Spleen (tissue), 11 donors: ENCODE results near the gene UBAP1. TPM values are rescaled to one million over a fixed set of nuclear protein-coding genes. Genes with fewer than 3 reads are reported as not detected.
"Not testable (repeated sequence)": the region's sequence is repeated elsewhere in the genome, so short reads cannot be mapped to it uniquely, and the experiment has no call there.

Experiments
- DNase-seq: peaks from one replicate; pipeline ENCODE4 v3.0.0-alpha.2; 2020
- H3K27ac ChIP-seq, 8 donors: fragments of 200-600 bp; sonication (generic) in 7 of 8; 1 replicate in 4 of 8; 2 replicates in 4 of 8; pipeline versions ENCODE4 v1.5.0 to v1.8.0; 2016 to 2021; ENCODE audit warnings: inconsistent platforms in 4 of 8, mild to moderate bottlenecking in 4 of 8, moderate library complexity in 1 of 8
- H3K27me3 ChIP-seq, 7 donors: fragments of 200-600 bp; sonication (generic) in 6 of 7; replicated peaks in 1 of 7; 1 replicate in 4 of 7; 2 replicates in 3 of 7; pipeline versions ENCODE4 v1.5.0 to v1.8.0; 2016 to 2021; ENCODE audit warnings: inconsistent platforms in 3 of 7, mild to moderate bottlenecking in 1 of 7
- H3K36me3 ChIP-seq, 6 donors: fragments of 200-600 bp; sonication (generic) in 5 of 6; 1 replicate in 4 of 6; 2 replicates in 2 of 6; pipeline versions ENCODE4 v1.5.0 to v1.8.0; 2016 to 2021; ENCODE audit warnings: inconsistent platforms in 2 of 6
- H3K4me1 ChIP-seq, 6 donors: fragments of 200-600 bp; sonication (generic) in 5 of 6; 1 replicate in 3 of 6; 2 replicates in 3 of 6; pipeline versions ENCODE4 v1.5.0 to v1.8.0; 2016 to 2021; ENCODE audit warnings: inconsistent platforms in 3 of 6
- H3K4me3 ChIP-seq, 8 donors: fragments of 200-600 bp; sonication (generic) in 7 of 8; 1 replicate in 4 of 8; 2 replicates in 4 of 8; pipeline versions ENCODE4 v1.5.0 to v1.8.0; 2016 to 2021; ENCODE audit warnings: inconsistent platforms in 4 of 8, mild to moderate bottlenecking in 4 of 8, moderate library complexity in 2 of 8
- H3K9me3 ChIP-seq, 8 donors: fragments of 200-600 bp; sonication (generic) in 7 of 8; 1 replicate in 4 of 8; 2 replicates in 4 of 8; pipeline versions ENCODE4 v1.5.0 to v1.8.0; 2016 to 2021; ENCODE audit warnings: inconsistent platforms in 4 of 8
- CTCF ChIP-seq, 11 experiments: fragments of 200-600 bp in 7 of 11; fragments of 450-650 bp in 4 of 11; sonication (generic) in 4 of 11; IDR thresholded peaks in 8 of 11; conservative IDR thresholded peaks in 3 of 11; 1 replicate in 7 of 11; 2 replicates in 4 of 11; pipeline versions ENCODE4 v1.4.0 to v1.8.0; 2016 to 2021; ENCODE audit warnings: antibody characterized with exemption in 11 of 11, inconsistent platforms in 4 of 11, mild to moderate bottlenecking in 1 of 11
- POLR2A ChIP-seq, 3 donors: fragments of 450-650 bp; IDR thresholded peaks; one replicate each; pipeline ENCODE4 v1.5.1; 2017; ENCODE audit warnings: antibody characterized with exemption in 3 of 3, mild to moderate bottlenecking in 1 of 3
- POLR2AphosphoS5 ChIP-seq, 3 donors: sonication (generic); formaldehyde crosslinking; IDR thresholded peaks; one replicate each; pipeline ENCODE4 v1.5.1; 2017; ENCODE audit warnings: antibody characterized with exemption in 3 of 3
- WGBS, 5 donors: extraction: QIAGEN DNeasy Blood & Tissue Kit in 3 of 5; methylation state at CpG; one replicate each; pipeline versions ENCODE4 v1.1.5 to v1.1.7; 2013 to 2018; 5-methylcytosine and 5-hydroxymethylcytosine counted together
- intact Hi-C: fragments of 100-400 bp; cut with DNase I; formaldehyde crosslinking; loops from one replicate; pipeline ENCODE4 v1.15.0; 2023; ENCODE audit warnings: low total_unique reads
- polyA plus RNA-seq, 3 donors: library from polyadenylated mRNA; stranded (reverse); fragments of 200-250 nt; gene quantifications; one replicate each; pipeline ENCODE4 v1.2.1, GENCODE V29; 2013
- total RNA-seq, 7 donors: library from RNA; depleted of rRNA in 3 of 7; stranded (reverse); fragments of >200 nt in 3 of 7; fragmentation: NEBNext Ultra II Directional in 4 of 7; extraction: Animal tissue kit (Norgen Biotek cat#: 25700) in 4 of 7; gene quantifications; one replicate each; pipeline versions ENCODE4 v1.1.0 to v1.2.1, GENCODE V29; 2016 to 2021
- donor health status: healthy with polysubstance abuse.
- donor health status: DM: no; HTN: no; CAD: no; lungs with moderate emphysema.
- donor health status: DM: no; HTN: no; CAD: no.
- donor health status: Bipolar disorder and iron deficiency.
- donor health status: healthy.
- donor health status: DM: no; HTN: no; CAD: no.
- donor health status: DM: yes; HTN: yes; CAD: no.

The UBAP1 gene
- total and polyA plus RNA-seq, 10 donors, result 17.3 to 56.0 (median 41.2) TPM

GRCh38 chr9:34272101-34272541 lies 93.3 kb downstream of the UBAP1 start:
- H3K27ac ChIP-seq, result no peak overlapping the region
- intact Hi-C loops, result no loop called here
- H3K36me3 ChIP-seq, result no peaks in the 10 kb centered on the region
- 90 to 97% (median 95%) methylated on average over 3 of the region's 3 CpGs for whole genome bisulfite sequencing, 5 donors
- no peak for DNase-seq
- TF ChIP-seq POLR2AphosphoS5 (IDR thresholded peaks at IDR 0.05) (no peak), CTCF (IDR thresholded peaks at IDR 0.05 in 8 of 11, conservative IDR thresholded peaks at IDR 0.05 in 3 of 11) (no peak), POLR2A (IDR thresholded peaks at IDR 0.05) (no peak)
- H3K27me3 ChIP-seq, result no peaks in the 10 kb centered on the region
- no peaks in the 10 kb centered on the region for H3K9me3 ChIP-seq
- no peak overlapping the region for H3K4me3 ChIP-seq
- H3K4me1 ChIP-seq, result no peaks in the 10 kb centered on the region

GRCh38 chr9:34273588-34273987 lies 94.7 kb downstream of the UBAP1 start:
- WGBS, 5 donors, result no CpG with 5 or more reads among the region's 2 CpGs
- DNase-seq, intact Hi-C loops: not testable (repeated sequence)

GRCh38 chr9:34275811-34276210 lies 97.0 kb downstream of the UBAP1 start:
- intact Hi-C loops, result no loop called here
- H3K4me1 ChIP-seq, result peaks cover 0 to 11% (median 0%) of the 10 kb centered on the region in 6 donors
- H3K27ac ChIP-seq, result no peak overlapping the region
- no peak overlapping the region for H3K4me3 ChIP-seq
- H3K27me3 ChIP-seq, result no peaks in the 10 kb centered on the region
- no peak for TF ChIP-seq CTCF (IDR thresholded peaks at IDR 0.05 in 8 of 11, conservative IDR thresholded peaks at IDR 0.05 in 3 of 11)
- TF ChIP-seq POLR2A (IDR thresholded peaks at IDR 0.05), result no peak
- TF ChIP-seq POLR2AphosphoS5 (IDR thresholded peaks at IDR 0.05), result no peak
- WGBS, 5 donors, result 94 to 99% (median 95%) methylated on average over 6 of the region's 6 CpGs
- no peaks in the 10 kb centered on the region for H3K36me3 ChIP-seq
- no peak for DNase-seq
- H3K9me3 ChIP-seq, result no peaks in the 10 kb centered on the region

More at GRCh38 chr9:34273588-34273987, 94.7 kb downstream of the UBAP1 start:
- not testable (repeated sequence) for H3K9me3 ChIP-seq, H3K36me3 ChIP-seq, H3K4me3 ChIP-seq, H3K27me3 ChIP-seq, H3K27ac ChIP-seq, H3K4me1 ChIP-seq

GRCh38 chr9:34276772-34277171 lies 97.9 kb downstream of the UBAP1 start:
- H3K4me3 ChIP-seq, result no peak overlapping the region
- no peaks in the 10 kb centered on the region for H3K36me3 ChIP-seq
- peaks cover 0 to 11% (median 0%) of the 10 kb centered on the region in 6 donors for H3K4me1 ChIP-seq
- no peaks in the 10 kb centered on the region for H3K27me3 ChIP-seq
- intact Hi-C loops, result no loop called here
- TF ChIP-seq POLR2AphosphoS5 (IDR thresholded peaks at IDR 0.05) (no peak), POLR2A (IDR thresholded peaks at IDR 0.05) (no peak), CTCF (IDR thresholded peaks at IDR 0.05 in 8 of 11, conservative IDR thresholded peaks at IDR 0.05 in 3 of 11) (no peak)
- H3K27ac ChIP-seq, result no peak overlapping the region
- no peaks in the 10 kb centered on the region for H3K9me3 ChIP-seq
- whole genome bisulfite sequencing, 5 donors, result 96 to 99% (median 97%) methylated on average over 3 of the region's 3 CpGs
- no peak for DNase-seq

- Histone ChIP-seq H3K4me1 (peaks cover 0 to 11% (median 0%) of the 10 kb centered on the region in 6 donors), H3K9me3 (no peaks in the 10 kb centered on the region), H3K27me3 (no peaks in the 10 kb centered on the region), H3K4me3 (no peak overlapping the region), H3K36me3 (no peaks in the 10 kb centered on the region), H3K27ac (no peak overlapping the region)
- no peak for TF ChIP-seq POLR2A (IDR thresholded peaks at IDR 0.05)
- TF ChIP-seq POLR2AphosphoS5 (IDR thresholded peaks at IDR 0.05), result peak in 1 of 3 donors; percentile 18
- DNase-seq, result no peak
- WGBS, 5 donors, result 61 to 77% (median 68%) methylated on average over 3 of the region's 3 CpGs
- intact Hi-C loops, result no loop called here
These were observed 100.6 kb downstream of the UBAP1 start for GRCh38 chr9:34279411-34279810.
